Measurements from ENCODE around the gene BCAP31. TPM values are rescaled to one million over a fixed set of nuclear protein-coding genes. Genes with fewer than 3 reads are reported as not detected.

BCAP31 gene
- polyA plus RNA-seq, 1 donor = 184 TPM

DNA sequence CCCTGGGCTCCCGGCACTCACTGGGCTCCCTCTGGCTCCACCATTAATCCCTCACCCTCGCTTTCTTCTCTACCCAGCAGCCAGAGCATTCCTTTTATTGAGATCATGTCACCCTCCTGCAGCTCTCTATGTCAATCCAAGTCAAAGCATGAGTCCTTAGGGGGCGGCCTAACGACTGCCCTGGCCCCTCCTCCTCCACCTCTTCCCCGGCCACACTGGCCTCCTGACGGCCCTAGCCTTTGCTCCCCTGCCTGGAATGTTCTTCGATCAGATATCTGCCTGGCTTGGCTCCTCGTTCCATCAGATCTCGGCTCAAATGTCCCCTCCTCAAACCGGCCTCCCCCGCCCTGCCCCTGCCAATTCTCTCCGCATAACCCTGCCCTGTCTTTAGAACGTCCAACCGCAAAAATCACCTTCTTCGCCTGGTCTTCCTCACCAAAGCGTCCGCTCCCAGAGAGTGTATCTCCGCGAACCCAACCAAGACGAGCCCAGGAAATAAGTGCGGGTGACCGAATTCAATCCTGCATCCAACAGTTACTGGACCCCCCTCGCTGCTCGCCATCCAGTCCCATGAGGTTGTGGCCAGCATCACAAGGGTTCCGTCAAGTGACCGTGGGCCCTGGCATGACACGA, 49.9 kb downstream of the BCAP31 start:
- DNase-seq = no peak

DNA sequence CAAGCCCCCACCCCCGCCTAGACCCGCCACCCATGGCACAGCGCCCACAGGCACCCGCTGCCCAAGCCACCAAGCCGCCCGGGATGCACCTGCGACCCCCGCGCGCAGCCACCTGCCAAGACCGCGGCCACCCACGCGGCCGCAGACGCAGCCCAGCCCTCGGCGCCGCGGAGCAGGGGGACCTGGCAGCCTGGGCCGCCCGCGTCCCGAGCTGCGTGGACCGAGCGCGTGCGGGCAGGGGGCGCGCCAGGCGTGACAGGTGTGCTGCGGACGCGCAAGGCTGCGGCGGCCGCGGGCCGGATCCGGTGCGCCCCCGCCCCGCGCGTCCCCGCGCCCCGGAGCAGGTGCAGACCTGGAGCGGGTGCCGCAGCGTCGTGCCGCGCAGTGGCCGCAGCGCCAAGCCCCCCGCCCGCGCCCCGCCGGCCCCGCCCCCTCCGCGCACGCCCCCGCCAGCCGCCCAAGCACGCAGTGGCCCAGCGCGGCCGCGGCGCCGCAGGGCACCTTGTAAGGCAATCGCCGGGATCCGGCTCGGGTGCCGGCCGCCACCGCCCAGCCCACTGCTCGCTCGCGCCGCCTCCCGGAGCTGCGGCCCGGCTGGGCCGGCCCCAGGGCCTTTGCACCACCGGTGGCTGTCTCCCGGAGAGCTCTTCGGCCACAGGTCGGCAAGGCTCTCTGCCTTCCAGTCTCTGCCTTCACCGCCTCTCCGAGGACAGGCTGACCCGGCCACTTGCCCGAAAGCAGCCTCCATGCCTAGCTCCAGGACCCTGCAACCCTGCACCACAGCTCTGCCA, 50.6 kb downstream of the BCAP31 start, which contains the start of gene PNCK:
PNCK (minus strand) TSS at position 386 of the 791 bp plus-strand sequence. CDS start 737 bp downstream, outside the sequence.
- DNase-seq = no peak

DNA sequence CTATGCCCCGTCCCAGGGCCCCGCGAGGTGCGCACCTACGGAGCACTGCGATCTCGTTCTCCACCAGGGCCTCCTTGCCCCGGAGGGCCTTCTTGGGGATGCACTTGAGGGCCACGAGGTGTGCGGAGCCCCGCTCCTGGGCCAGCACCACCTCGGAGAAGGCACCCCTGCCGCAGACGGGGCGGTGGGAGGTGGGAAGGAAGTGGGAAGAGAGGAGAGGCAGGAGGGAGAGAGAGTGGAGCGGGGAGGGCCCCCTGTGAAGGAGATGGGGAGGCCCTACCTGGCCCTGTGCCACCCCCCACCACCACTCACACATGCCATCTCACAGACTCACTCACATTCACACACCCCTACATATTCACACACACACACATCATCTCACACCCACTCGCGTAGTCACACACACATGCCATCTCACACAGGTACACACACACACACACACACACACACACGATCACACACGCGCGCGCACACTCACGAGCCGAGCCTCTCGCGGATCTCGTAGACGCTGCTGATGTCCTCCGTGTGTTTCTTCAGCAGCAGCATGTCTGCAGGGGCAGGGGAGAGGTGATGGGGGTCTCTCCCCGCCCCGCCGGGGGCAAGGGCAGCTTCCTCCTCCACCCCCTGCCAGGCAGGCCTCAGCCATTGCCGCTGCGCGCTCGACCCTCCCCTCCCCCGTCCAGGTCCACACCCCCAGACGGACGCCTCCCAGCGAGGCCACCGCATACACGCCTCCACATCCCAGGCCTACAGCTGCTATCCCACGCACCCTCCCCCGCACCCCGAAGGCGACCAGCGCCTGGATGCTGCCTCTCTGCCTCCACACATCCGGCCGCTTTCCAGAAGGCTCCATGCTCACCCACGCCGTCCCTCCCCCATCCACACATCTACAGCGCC, 51.4 kb downstream of the BCAP31 start:
- no peak for DNase-seq

DNA sequence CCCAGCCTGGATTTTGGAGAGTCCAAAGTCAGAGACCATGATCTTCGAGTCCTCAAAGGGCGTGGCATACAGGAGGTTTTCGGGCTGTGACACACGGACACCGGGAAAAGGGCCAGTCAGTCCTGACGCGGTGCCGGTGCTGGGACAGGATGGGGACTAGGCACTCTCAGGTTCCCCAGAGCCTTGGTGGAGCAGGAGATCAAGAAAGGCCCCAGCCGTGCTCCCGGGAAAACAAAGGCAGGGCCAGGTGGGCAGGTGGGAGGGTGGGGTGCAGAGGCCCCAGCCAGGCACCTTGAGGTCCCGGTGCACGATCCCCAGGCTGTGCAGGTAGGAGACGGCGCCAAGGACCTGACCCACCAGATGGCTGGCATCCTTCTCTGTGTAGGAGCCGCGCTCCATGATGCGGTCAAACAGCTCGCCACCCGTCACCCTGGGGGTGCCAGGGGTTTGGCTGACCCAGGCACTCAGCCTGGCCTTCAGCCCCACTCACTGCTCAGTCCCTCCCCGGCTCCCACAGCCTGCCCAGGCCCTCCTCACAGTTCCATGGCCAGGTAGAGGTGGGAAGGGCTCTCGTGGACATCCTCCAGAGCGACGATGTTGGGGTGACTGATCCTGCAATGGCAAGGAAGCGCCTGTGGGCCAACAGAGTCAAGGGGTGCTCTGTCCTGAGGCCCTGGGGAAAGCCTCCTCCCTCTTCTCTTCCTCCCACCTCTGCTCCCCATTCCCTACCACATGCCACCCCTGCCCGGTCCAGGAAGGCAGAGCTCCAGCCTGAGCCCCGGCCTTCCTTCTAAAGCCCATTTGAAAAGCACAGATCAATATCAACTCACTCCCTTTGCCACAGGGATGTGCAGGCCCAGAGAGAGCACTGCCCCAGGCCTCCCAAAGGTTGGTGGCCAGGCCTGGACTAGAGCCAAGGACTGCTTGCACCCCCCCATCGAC, 52.3 kb downstream of the BCAP31 start:
- no peak for DNase-seq

DNA sequence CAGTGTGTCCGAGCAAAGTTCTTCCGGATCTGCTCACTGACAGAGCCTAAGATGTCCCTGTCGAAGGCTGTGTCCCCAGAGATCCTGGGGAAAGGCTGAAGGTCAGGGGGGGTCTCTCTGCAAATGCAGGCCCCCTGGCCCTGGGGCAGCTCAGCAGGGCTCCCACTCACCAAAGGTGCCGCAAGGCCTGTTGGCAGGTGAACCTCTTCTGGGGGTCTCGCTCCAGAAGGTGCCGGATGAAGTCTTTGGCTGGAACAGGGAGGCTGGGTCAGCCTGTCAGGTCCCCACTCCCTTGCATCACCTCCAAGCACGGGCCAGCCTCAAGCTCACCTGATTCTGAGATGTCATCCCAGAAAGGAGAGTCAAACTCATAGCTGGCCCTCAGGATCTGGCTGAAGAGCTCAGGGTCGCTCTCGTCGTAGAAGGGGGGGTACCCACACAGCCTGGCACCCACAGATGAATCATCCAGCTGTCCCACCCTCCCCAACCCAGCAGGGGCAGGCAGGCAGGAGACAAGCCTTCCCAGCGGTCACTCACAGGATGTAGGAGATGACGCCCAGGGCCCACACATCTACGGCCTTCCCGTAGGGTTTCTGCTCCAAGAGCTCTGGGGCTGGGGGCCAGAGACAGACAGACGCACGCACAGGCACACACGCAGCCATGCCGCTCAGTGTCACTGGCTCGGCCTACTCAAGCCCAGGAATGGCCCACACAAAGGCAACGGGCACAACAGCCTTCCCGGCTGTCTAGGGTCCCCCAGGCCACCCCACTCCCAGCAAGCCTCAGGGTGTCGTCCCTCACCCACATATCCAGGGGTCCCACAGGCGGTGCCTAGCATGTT, 53.2 kb downstream of the BCAP31 start:
- DNase-seq = no peak

DNA sequence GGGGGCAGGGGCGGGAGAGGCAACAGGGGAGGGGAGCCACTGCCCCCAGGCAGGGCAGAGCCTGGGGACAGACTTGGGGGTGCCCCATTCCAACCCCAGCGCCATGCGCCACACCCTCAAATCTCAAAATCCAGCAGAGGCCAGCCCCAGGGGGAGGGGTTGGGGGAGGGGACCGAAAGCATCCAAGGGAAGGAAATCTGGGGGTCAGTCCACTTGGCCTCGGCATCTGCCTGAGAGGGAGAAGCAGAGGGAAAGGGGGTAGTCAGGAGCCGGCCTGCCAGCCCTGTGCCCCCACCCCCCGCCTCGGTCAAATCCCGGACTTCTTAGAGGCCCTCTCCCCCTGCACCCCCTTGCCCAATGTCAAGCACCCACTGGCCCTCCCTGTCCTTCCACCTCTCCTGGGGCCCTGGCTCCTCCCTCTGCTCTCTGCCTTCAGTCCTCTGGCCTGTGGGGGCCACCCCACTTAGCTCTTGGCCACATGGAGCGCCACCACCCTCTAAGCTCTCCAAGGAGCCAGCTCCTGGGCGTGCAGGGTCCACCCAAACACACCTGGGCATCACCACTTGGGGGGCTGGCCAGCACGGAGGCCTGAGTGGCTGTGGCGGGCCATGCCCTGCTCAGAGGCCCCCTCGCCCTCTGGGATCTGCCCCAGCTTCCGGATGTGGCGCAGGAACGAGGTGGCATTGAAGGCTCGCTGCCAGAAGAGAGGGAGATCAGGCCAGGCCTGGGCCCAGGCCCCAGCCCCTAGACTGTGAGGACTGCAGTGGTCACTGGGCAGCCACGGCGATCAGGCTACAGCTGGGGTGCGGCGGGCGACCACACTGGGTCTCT, 54.1 kb downstream of the BCAP31 start:
- DNase-seq = no peak

DNA sequence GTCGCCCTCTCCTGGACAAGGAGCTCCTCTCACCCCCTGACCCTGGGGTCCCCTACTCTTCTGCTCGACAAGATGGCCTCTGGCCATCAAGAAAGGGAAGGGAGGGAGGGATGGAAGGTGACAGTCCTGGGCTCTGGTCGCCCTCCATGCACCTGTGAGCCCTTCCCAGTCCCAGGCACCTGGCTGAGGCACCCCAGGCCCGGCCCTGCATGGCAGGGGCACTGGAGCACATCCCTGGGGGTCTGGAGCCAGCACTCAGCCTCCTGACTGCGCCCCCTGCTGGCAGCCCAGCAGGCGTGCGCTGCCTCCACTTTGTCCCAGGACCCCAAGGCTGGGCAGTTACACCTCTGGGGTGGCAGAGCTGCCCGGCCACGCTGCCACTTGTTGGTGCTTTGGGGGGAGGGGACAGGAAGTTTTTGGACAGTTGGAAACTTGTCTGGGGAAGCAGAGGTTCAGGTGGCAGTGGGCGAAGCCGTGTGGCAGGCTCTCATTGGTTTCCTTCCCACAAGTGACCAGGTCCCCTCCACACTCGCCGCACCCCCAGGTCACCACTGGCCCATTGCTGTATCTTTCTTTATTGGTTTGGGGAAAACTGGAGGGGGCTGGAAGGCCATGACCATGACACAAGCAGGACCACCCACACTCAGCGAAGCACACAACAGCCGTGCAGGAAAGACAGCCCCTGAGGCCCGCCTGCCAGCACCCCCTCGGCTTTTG, 54.9 kb downstream of the BCAP31 start:
- DNase-seq = no peak

DNA sequence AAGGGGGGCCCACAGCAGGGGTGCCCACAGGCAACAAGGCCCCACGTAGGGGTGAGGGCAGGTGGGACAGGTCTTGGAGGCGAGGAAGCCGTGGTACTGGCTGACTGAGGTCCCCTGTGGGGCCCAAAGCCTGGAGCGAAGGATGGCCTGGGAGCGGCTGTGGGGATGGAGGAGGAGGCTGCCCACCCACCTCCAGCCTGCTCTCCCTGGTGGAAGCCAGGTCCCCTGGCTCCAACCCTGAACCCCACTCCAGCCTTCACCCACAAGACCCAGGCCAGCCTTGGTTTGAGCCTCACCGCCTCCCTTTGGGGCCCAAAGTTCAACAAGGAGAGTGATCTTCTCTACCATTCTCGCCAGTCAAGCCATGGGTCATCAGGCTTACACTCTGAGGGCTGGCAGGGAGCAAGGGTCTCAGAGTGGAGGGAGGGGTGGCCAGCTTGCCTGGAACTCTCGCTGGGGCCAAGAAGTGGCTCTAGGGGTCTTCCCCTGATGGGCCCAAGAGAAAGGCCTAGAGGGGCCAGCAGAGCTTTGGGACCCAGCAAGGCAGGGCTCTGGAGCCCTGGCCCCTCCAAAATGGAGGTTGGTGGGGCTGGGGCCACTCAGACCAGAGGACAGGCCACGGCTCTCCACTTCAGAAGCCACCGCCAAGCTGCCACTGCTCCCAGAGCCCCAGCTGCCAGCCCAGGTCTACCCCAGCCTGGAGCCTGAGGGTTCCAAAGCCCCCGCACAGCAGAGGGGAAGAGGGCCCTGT, 55.6 kb downstream of the BCAP31 start:
- no peak for DNase-seq

DNA sequence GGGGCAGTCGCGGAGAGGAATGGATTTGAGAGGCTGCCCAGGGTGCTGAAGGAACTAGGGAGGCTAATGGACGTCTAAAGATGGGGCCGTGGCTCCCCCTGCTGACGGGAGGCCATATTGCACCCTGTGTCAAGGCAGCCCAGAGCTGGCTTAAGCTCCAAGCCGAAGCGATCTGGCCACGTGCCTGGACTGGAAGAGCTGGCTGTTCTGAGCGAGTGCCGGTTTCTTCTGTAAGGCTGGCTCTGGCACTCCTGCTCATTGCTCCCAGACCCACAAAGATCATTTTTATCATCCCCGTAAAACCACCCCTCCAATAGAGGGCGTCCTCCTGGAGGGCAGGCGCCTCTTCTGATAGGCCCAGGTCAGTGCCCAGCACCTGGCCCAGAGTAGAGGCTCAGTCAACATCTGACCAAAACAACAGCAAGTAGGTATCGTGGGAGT, 56.2 kb downstream of the BCAP31 start:
- DNase-seq = peak; percentile 78

DNA sequence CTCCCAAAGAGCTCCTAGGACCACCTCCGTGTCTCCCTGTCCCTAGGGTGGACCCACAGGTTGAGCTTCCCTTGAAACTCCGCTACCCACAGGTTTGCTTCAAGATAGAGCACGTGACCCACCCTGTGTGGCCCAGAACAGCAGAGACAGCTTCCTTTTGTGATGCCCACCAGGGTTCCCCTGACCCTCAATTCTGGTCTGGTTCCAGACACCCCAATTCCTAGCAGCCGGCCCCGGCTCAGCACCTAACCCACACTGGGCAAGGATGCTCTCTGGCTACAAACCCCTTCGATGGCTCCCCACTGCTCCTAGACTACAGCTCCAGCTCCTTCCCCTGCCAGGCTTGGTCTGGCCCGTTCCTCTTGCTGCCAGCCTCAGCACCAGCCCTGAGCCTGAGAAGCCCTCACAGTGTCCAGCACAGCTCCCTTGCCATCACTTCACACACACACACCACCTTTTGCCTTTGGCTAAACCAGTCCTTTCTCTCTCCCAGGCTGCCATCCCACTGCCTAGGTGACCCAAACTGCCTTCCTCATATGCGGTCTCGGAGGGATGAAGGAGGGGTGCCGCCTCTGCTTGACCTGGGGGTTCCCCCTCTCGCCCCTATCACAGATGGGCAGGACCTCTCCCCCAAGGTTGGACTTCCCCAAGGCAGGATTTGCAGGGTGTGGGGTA, 56.8 kb downstream of the BCAP31 start:
- DNase-seq = no peak

DNA sequence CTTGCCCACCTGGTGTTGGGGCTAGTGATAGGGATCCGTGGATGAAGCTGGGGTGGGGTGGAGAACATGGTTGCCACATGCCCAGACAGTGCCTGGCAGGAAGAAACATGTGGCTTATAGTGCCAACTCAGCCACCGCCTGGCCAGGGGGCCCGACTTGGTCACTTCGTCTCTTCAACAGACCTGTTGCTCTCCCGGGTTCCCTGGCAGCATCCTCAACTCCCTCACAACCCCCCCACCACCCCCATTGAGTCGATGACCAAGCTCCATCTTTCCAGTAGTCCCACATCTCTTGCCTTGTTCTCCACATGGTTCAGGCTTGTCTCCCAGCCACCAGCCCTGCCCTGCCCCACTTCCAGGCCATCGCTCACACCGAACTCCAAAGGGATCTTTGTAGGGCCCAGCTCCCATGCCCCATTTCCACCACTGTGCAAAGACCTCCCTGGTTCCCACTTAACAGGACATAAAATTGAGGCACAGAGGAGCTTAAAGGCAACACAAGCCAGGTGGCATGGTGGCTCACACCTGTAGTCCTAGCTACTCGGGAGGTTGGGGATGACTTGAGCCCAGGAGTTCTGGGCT, 58.4 kb downstream of the BCAP31 start:
- DNase-seq = no peak

DNA sequence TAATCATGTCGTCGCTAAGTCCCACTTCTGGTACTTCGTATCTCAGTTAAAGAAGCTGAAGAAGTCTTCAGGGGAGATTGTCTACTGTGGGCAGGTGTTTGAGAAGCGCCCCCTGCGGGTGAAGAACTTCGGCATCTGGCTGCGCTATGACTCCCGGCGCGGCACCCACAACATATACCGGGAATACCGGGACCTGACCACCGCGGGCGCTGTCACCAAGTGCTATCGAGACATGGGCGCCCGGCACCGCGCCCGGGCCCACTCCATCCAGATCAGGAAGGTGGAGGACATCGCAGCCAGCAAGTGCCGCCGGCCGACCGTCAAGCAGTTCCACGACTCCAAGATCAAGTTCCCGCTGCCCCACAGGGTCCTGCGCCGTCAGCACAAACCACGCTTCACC, 61.9 kb downstream of the BCAP31 start:
- DNase-seq = no peak

DNA sequence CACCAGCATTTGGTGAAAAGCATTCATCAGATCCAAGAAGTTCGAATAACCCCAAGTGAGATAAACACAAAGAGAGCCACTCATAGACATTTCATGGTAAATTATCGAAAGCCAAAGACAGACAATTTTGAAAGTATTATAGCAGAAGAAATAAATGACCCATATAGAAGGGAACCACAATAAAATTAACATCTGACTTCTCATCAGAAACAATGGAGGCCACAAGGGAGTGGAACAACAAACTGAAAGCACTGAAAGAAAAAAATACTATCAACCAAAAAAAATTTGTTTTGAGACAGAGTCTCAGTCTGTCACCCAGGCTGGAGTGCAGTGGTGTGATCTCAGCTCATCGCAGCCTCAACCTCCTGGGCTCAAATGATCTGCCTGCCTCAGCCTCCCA, 64.9 kb downstream of the BCAP31 start:
- DNase-seq = no peak

DNA sequence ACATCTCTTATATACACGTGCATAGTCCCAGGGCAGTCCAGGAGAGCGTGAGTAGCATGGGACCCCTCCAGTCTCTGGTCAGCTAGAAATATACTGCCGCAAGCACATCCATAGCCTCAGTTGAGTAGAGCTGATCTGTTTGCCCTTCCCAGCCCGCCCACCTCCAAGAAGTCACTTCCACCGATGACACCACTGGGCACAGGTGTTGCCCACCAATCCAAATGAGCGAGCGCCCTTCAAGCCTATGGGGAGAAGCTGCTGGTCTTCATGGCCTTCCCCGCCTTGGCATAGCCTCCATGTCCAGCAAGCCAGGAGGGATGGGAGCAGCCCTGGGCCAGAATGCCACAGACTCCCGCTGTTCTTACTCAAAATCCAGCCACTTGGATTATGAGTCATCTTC, 67.0 kb downstream of the BCAP31 start:
- DNase-seq = no peak

DNA sequence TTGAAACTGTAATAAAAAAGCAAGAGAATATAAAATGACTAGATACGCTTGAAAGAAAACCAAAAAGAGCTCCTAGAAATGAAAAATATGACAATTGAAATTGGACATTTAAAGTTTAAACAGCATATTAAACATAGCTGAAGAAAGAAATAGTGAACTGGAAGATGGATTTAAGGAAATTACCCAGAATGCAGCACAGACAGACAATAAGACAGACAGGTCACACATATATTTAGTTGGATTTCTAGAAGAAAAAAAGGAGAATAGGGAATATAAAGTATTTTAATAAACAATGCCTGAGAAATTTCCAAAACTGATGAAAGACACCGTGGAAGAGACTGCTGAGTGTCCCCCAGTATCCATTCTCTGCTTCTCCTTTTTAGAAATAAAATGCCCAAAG, 70.6 kb downstream of the BCAP31 start:
- DNase-seq = no peak

DNA sequence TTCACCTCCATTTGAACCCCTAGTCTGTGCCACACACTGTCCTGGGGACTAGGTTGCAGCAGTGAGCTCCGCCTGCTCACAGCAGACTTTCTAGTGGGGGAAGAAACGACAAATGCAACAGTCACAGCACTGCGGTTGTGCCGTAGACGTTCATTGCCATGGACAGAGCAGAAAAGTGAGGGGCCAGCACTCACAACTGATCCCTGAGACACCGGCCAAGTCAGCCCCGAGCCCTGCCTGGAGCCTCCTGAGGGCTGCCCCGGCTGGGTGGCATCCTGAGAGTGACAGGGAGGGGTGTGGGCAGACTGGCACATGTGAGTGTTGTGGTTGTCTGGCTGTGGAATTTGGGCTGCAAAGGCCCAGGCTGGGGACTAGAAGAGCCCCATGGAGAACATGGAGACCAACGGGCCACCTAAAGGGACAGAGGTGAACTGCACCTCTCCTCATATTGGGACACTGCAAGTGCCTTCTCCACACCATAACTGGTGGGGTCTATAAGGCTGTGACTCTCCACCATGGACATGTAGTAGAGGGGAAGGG, 72.6 kb downstream of the BCAP31 start:
- no peak for DNase-seq

DNA sequence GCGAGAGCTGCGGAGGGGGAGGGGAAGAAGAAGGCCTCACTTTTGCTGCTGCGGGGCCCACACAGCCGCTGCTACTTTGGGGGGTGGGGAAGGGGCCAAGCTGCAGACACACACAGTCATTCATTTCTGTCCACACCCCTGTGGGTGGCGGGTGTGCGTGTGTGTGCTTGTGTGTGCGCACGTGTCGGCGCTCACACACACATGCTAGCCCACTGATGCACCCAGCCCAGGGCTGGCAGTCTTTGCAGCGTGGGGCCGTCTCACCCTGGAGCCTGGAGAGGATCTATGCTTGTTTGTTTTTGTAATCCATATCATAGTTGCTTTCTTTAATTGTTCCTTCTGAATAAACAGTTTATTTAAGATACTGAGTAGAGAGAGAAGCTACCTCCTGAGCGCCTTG, 73.2 kb downstream of the BCAP31 start:
- DNase-seq = no peak
